ENCODE data around the gene C4orf51.

GRCh38 chr4:145709843-145710242, 29.9 kb downstream of the C4orf51 start:
- TF ChIP-seq, protein P1, sequence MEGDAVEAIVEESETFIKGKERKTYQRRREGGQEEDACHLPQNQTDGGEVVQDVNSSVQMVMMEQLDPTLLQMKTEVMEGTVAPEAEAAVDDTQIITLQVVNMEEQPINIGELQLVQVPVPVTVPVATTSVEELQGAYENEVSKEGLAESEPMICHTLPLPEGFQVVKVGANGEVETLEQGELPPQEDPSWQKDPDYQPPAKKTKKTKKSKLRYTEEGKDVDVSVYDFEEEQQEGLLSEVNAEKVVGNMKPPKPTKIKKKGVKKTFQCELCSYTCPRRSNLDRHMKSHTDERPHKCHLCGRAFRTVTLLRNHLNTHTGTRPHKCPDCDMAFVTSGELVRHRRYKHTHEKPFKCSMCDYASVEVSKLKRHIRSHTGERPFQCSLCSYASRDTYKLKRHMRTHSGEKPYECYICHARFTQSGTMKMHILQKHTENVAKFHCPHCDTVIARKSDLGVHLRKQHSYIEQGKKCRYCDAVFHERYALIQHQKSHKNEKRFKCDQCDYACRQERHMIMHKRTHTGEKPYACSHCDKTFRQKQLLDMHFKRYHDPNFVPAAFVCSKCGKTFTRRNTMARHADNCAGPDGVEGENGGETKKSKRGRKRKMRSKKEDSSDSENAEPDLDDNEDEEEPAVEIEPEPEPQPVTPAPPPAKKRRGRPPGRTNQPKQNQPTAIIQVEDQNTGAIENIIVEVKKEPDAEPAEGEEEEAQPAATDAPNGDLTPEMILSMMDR (conservative IDR thresholded peaks at IDR 0.05 in 1 of 2, IDR thresholded peaks at IDR 0.05 in 1 of 2; ENCODE audit: low read depth in 1 of 2, low read length in 2 of 2), result no peak
- TF ChIP-seq EZH2 (IDR thresholded peaks at IDR 0.05; ENCODE audit: low read length, missing control alignments), result no peak

Measured in fibroblast of lung (primary cell).